Kidney (tissue), 14 donors: Measurements from ENCODE around the gene IER3IP1. TPM values are rescaled to one million over a fixed set of nuclear protein-coding genes. Genes with fewer than 3 reads are reported as not detected.
A peak's percentile ranks its signal among the peaks of the same experiment; 100 is the strongest.
"Not testable (repeated sequence)": the region's sequence is repeated elsewhere in the genome, so short reads cannot be mapped to it uniquely, and the experiment has no call there.

Experiments used
- DNase-seq, 5 donors: peaks; one replicate each; pipeline ENCODE4 v3.0.0-alpha.2; 2013 to 2020
- FAIRE-seq: peaks from 2 replicates; lab custom pipeline; 2012; peaks lifted over from hg19 to GRCh38; lab: Jason Lieb, UNC
- H3K27ac ChIP-seq, 2 donors: one replicate each; pipeline ENCODE4 v1.7.0; 2013; ENCODE audit warnings: low read depth in 2 of 2, low read length in 2 of 2, inconsistent platforms in 1 of 2
- H3K27me3 ChIP-seq: one replicate; pipeline ENCODE4 v1.7.1; 2013; ENCODE audit warnings: low read length, inconsistent platforms; ENCODE audit not compliant: control insufficient read depth, insufficient read depth
- H3K36me3 ChIP-seq, 3 donors: one replicate each; pipeline versions ENCODE4 v1.7.0 to v1.7.1; 2013; ENCODE audit warnings: low read length in 3 of 3, control low read depth in 1 of 3, inconsistent platforms in 1 of 3; ENCODE audit not compliant: insufficient read depth in 3 of 3, control insufficient read depth in 2 of 3
- H3K4me1 ChIP-seq, 3 donors: one replicate each; pipeline versions ENCODE4 v1.7.0 to v1.7.1; 2013; ENCODE audit warnings: low read length in 3 of 3, inconsistent platforms in 1 of 3, low read depth in 1 of 3; ENCODE audit not compliant: control insufficient read depth in 2 of 3, insufficient read depth in 2 of 3
- H3K4me3 ChIP-seq, 3 donors: one replicate each; pipeline versions ENCODE4 v1.7.0 to v1.8.1; 2013; ENCODE audit warnings: low read length in 3 of 3, control low read depth in 1 of 3, inconsistent platforms in 1 of 3
- H3K9ac ChIP-seq, 3 donors: one replicate each; pipeline versions ENCODE4 v1.7.0 to v1.7.1; 2013; ENCODE audit warnings: low read length in 3 of 3, control low read depth in 1 of 3, inconsistent platforms in 1 of 3
- H3K9me3 ChIP-seq, 3 donors: one replicate each; pipeline versions ENCODE4 v1.7.0 to v1.7.1; 2013; ENCODE audit warnings: low read length in 3 of 3, control low read depth in 1 of 3, inconsistent platforms in 1 of 3; ENCODE audit not compliant: control insufficient read depth in 2 of 3, insufficient read depth in 1 of 3
- CTCF ChIP-seq: IDR thresholded peaks from 3 replicates; pipeline ENCODE4 v1.5.1; 2012; ENCODE audit warnings: mild to moderate bottlenecking, moderate library complexity, borderline replicate concordance; ENCODE audit not compliant: insufficient read depth; ENCODE audit errors: extremely low read depth
- intact Hi-C: fragments of 100-400 bp; cut with DNase I; formaldehyde crosslinking; loops from one replicate; pipeline ENCODE4 v1.11.1; 2022
- polyA plus RNA-seq: library from polyadenylated mRNA; stranded (reverse); fragments of 350-450 nt; fragmentation: Illumina TruSeq; extraction: RNeasy Lipid Tissue Mini Kit (QIAGEN cat#74804); gene quantifications from one replicate; pipeline ENCODE4 v1.2.3, GENCODE V29; 2014; ENCODE audit warnings: low read depth, low replicate concordance; ENCODE audit not compliant: insufficient read depth
- total RNA-seq: library from RNA; stranded (reverse); fragmentation: NEBNext Ultra II Directional; extraction: Animal tissue kit (Norgen Biotek cat#: 25700); gene quantifications from one replicate; pipeline ENCODE4 v1.2.1, GENCODE V29; 2021
- donor health status: control.
- donor health status: control.
- donor health status: control.
- donor health status: control.
- donor health status: control.
- donor health status: DM: yes; HTN: yes; CAD: no.
- donor health status: Normal renal cell carcinoma (clear cell type).

The IER3IP1 gene
- total and polyA plus RNA-seq, 2 donors from 2014 or later = 14.4 to 31.9 TPM

GRCh38 chr18:47184419-47185050 is 8.4 kb upstream of the IER3IP1 start:
- intact Hi-C loops = no loop called here
- DNase-seq = no peak
- no peaks in the 10 kb centered on the region for H3K27me3 ChIP-seq

GRCh38 chr18:47182156-47182555 is 6.0 kb upstream of the IER3IP1 start:
- H3K27me3 ChIP-seq, H3K4me3 ChIP-seq, H3K27ac ChIP-seq, intact Hi-C loops, H3K36me3 ChIP-seq, H3K9me3 ChIP-seq, FAIRE-seq, H3K9ac ChIP-seq, H3K4me1 ChIP-seq, DNase-seq: not testable (repeated sequence)

More at GRCh38 chr18:47184419-47185050, 8.4 kb upstream of the IER3IP1 start:
- no peak for TF ChIP-seq CTCF
- no peaks in the 10 kb centered on the region for H3K4me1 ChIP-seq
- no peak overlapping the region for H3K27ac ChIP-seq
- FAIRE-seq = no peak
- H3K9me3 ChIP-seq = peaks cover 0 to 6% (median 0%) of the 10 kb centered on the region in 3 donors
- no peaks in the 10 kb centered on the region for H3K36me3 ChIP-seq
- H3K4me3 ChIP-seq = no peak overlapping the region
- no peak overlapping the region for H3K9ac ChIP-seq

GRCh38 chr18:47180765-47181164 is 4.6 kb upstream of the IER3IP1 start:
- intact Hi-C loops = no loop called here
- Histone ChIP-seq H3K9ac (no peak overlapping the region), H3K27ac (no peak overlapping the region), H3K4me1 (no peaks in the 10 kb centered on the region), H3K9me3 (peaks cover 0 to 6% (median 0%) of the 10 kb centered on the region in 3 donors), H3K27me3 (no peaks in the 10 kb centered on the region), H3K36me3 (no peaks in the 10 kb centered on the region), H3K4me3 (no peak overlapping the region)
- DNase-seq (no peak), FAIRE-seq (no peak)
- TF ChIP-seq CTCF = no peak

- peak in 1 of 5 donors; percentile 34 for DNase-seq
- no peak for TF ChIP-seq CTCF
- Histone ChIP-seq H3K4me1 (peaks cover 0 to 5% (median 0%) of the 10 kb centered on the region in 3 donors), H3K9ac (no peak overlapping the region), H3K9me3 (peaks cover 0 to under 1% (median 0%) of the 10 kb centered on the region in 3 donors), H3K4me3 (no peak overlapping the region), H3K27me3 (no peaks in the 10 kb centered on the region), H3K36me3 (no peaks in the 10 kb centered on the region), H3K27ac (no peak overlapping the region)
- FAIRE-seq = no peak
- intact Hi-C loops = no loop called here
Observed at GRCh38 chr18:47179520-47179919, 3.4 kb upstream of the IER3IP1 start.
